Measurements from ENCODE around the gene HVCN1.

The HVCN1 gene

DNA sequence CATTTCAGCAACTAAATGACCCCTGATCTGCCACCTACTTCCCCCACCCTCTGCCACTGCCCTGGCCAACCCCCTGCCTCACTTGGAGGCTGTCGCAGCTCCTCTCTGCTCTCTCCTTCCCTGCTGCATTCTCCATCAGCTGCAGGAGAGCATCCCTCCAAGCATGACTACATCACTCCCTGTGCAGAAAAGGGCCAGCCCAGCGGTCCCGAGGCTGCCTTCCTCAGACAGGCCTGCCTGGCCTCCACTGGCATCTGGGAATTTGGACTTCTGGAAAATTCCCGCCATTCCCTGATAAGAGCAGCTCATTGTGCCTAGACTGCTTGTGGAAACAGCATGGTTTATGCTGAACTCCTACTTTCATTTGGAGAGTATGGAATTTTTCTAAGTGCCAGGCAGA is 12.7 kb downstream of the HVCN1 start:
- DNase-seq (ENCODE audit: low spot score), result no peak
- TF ChIP-seq, protein P1, sequence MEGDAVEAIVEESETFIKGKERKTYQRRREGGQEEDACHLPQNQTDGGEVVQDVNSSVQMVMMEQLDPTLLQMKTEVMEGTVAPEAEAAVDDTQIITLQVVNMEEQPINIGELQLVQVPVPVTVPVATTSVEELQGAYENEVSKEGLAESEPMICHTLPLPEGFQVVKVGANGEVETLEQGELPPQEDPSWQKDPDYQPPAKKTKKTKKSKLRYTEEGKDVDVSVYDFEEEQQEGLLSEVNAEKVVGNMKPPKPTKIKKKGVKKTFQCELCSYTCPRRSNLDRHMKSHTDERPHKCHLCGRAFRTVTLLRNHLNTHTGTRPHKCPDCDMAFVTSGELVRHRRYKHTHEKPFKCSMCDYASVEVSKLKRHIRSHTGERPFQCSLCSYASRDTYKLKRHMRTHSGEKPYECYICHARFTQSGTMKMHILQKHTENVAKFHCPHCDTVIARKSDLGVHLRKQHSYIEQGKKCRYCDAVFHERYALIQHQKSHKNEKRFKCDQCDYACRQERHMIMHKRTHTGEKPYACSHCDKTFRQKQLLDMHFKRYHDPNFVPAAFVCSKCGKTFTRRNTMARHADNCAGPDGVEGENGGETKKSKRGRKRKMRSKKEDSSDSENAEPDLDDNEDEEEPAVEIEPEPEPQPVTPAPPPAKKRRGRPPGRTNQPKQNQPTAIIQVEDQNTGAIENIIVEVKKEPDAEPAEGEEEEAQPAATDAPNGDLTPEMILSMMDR (IDR thresholded peaks at IDR 0.05; ENCODE audit: borderline replicate concordance, control extremely low read depth, extremely low read depth, insufficient read depth, missing control alignments), result no peak
- in situ Hi-C loops (cut with MboI; ENCODE audit: low sequenced_read_pairs, unreplicated experiment), result no loop called here

DNA sequence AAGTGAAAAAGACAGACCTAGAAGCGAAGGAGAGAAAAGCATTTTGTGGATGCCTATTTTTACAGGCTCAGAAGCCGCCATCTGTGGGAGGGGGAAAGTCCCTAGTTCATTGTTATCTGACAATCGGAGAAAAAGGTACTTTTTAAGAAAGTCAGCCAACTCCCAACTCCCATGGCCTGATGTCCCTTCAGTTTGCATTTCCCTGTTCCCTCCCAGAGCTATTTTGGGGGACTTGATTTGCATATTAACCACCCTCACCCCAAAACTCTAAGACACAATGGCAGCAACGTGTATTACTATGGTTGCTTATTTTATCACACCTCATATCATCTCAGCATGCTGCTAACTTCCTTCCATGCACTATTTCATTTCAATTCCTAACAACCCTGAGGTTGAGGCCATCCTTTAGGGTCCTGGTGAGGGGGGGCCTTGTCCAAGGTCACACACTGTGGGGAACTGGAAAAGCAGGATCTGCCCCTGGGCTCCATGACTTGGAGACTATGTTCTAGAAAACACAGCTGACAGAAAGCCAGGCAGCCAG is 18.7 kb downstream of the HVCN1 start:
- in situ Hi-C loops (cut with MboI; ENCODE audit: low sequenced_read_pairs, unreplicated experiment), result no loop called here
- peak; percentile 73 for DNase-seq (ENCODE audit: low spot score)

DNA sequence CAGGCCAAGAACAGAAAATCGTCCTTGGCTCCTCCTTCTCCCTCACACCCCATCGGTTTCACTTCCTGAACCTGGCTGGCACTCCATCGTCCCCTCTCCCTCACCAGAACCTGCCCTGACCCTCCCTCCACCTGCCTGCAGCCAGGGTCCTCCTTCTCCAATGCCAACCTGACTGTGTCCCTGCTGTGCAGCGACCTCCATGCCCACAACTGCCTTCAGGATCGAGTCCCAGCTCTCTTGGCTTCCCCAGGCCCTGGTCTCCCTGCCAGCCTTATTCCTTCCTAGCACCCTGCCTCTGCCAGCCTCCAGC is 19.8 kb downstream of the HVCN1 start:
- DNase-seq (ENCODE audit: low spot score), result no peak
- TF ChIP-seq, protein P1 (IDR thresholded peaks at IDR 0.05; ENCODE audit: borderline replicate concordance, control extremely low read depth, extremely low read depth, insufficient read depth, missing control alignments), result no peak
- in situ Hi-C loops (cut with MboI; ENCODE audit: low sequenced_read_pairs, unreplicated experiment), result no loop called here

More for the DNA sequence above, 18.7 kb downstream of the HVCN1 start:
- TF ChIP-seq, protein P1 (IDR thresholded peaks at IDR 0.05; ENCODE audit: borderline replicate concordance, control extremely low read depth, extremely low read depth, insufficient read depth, missing control alignments), result no peak

DNA sequence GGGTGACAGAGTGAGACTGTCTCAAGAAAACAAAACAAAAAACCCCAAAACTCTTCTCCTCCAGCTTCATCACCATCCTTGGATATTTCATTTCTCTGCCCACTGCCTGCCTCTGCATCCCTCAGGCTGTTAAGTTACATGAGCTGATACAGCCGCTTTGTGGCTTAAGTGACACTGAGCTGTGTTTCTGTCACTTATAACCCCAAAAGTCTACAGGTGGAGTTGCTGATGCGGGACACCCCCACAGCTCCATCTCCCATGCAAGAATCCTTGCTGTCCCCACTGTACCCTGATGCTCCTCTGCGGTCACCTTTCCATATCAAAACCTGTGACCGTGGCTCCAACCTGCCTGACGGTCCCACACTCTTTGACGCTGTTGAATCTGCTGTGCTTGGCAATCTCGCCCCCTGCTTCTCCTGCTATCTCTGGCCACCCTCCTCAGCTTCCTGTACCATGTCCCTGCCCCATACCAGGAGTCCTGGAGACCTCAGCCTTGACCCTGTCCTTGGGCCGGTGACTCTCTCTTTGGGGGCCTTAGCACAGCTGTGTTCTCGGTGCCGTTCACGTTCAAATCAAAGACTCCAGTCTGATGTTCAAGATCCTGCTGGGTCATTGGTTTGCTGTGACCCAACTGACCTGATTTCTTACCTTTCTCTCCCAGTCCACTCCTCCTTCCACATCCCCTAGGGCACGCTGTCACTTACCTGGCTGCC is 20.3 kb downstream of the HVCN1 start:
- no peak for DNase-seq (ENCODE audit: low spot score)
- in situ Hi-C loops (cut with MboI; ENCODE audit: low sequenced_read_pairs, unreplicated experiment), result no loop called here
- TF ChIP-seq, protein P1 (IDR thresholded peaks at IDR 0.05; ENCODE audit: borderline replicate concordance, control extremely low read depth, extremely low read depth, insufficient read depth, missing control alignments), result no peak

DNA sequence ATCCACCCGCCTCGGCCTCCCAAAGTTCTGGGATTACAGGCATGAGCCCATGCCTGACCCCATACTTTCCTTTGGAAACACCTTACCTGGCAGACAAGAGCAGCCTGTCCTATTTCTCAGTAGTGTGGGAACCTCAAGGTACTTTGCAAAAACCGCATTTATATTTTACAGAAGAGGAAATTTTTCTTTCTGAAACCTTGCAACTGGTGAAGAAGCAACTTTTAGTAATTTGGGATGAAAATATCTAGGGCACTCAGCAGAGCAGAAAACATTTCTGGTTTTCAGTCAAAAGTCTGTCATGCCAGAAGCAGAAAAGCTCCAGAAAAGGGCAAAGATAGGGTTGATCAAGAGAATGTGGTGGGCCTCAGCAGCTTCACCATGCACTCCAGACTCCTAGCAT is 21.2 kb downstream of the HVCN1 start:
- in situ Hi-C loops (cut with MboI; ENCODE audit: low sequenced_read_pairs, unreplicated experiment), result no loop called here
- no peak for DNase-seq (ENCODE audit: low spot score)
- TF ChIP-seq, protein P1 (IDR thresholded peaks at IDR 0.05; ENCODE audit: borderline replicate concordance, control extremely low read depth, extremely low read depth, insufficient read depth, missing control alignments), result no peak

DNA sequence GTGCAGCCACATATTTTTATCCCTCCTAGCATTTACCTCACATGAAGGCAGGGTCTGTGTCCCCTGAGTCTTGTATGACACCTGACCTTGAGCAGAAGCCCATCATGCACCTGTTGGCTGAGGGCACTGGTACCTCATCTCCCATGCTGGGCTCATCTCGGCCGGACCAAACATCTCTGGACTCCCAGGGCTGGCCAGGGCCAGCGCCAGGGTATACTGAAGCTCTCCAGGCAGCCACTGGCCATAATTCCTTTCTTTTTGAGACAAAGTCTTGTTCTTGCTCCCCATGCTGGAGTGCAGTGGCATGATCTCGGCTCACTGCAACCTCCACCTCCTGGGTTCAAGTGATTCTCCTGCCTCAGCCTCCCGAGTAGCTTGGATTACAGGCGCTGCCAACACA is 22.0 kb downstream of the HVCN1 start:
- TF ChIP-seq, protein P1 (IDR thresholded peaks at IDR 0.05; ENCODE audit: borderline replicate concordance, control extremely low read depth, extremely low read depth, insufficient read depth, missing control alignments), result no peak
- no peak for DNase-seq (ENCODE audit: low spot score)
- in situ Hi-C loops (cut with MboI; ENCODE audit: low sequenced_read_pairs, unreplicated experiment), result no loop called here

Measured in GM13976 (cell line).